ENCODE results near the gene AGBL1.

- TF ChIP-seq POLR2A (IDR thresholded peaks at IDR 0.05; ENCODE audit: low read depth, low read length), result no peak
- TF ChIP-seq, protein P1, sequence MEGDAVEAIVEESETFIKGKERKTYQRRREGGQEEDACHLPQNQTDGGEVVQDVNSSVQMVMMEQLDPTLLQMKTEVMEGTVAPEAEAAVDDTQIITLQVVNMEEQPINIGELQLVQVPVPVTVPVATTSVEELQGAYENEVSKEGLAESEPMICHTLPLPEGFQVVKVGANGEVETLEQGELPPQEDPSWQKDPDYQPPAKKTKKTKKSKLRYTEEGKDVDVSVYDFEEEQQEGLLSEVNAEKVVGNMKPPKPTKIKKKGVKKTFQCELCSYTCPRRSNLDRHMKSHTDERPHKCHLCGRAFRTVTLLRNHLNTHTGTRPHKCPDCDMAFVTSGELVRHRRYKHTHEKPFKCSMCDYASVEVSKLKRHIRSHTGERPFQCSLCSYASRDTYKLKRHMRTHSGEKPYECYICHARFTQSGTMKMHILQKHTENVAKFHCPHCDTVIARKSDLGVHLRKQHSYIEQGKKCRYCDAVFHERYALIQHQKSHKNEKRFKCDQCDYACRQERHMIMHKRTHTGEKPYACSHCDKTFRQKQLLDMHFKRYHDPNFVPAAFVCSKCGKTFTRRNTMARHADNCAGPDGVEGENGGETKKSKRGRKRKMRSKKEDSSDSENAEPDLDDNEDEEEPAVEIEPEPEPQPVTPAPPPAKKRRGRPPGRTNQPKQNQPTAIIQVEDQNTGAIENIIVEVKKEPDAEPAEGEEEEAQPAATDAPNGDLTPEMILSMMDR (IDR thresholded peaks at IDR 0.05; ENCODE audit: extremely low read depth in 1 of 2, insufficient read depth in 1 of 2, low read depth in 1 of 2, low read length in 2 of 2), result no peak
- no peak for TF ChIP-seq POLR2AphosphoS5 (IDR thresholded peaks at IDR 0.05; ENCODE audit: insufficient read depth, low read depth, low read length)
- TF ChIP-seq, protein P2, sequence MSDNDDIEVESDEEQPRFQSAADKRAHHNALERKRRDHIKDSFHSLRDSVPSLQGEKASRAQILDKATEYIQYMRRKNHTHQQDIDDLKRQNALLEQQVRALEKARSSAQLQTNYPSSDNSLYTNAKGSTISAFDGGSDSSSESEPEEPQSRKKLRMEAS (IDR thresholded peaks at IDR 0.05; ENCODE audit: insufficient read depth, insufficient read length), result no peak
- no peak for TF ChIP-seq GATA2 (IDR thresholded peaks at IDR 0.05; ENCODE audit: insufficient read depth, insufficient read length, low read depth, low read length)
- no peak for TF ChIP-seq EZH2 (IDR thresholded peaks at IDR 0.05; ENCODE audit: borderline replicate concordance, low read depth, low read length, severe bottlenecking)
- no peak for TF ChIP-seq MYC (IDR thresholded peaks at IDR 0.05; ENCODE audit: low read depth, low read length)
- no peak for TF ChIP-seq JUN (IDR thresholded peaks at IDR 0.05; ENCODE audit: borderline replicate concordance, insufficient read depth, insufficient read length, low read depth)
Measured at GRCh38 chr15:86411916-86412315, 332.2 kb downstream of the AGBL1 start.

All from endothelial cell of umbilical vein (primary cell).